NCI-H526 (cell line): Measurements from ENCODE around the gene ALDH5A1.

Source experiments
- DNase-seq, 2 experiments: peaks; one replicate each; lab custom pipeline; 2025; lab: John Stamatoyannopoulos, UW

The ALDH5A1 gene

GRCh38 chr6:24494821-24495795 is at the start of gene ALDH5A1:
TSS of gene ALDH5A1 (plus strand) at chr6:24494969. CDS start at chr6:24494997, 28 bp downstream.
- DNase-seq, result peak; percentile 44 to 91

GRCh38 chr6:24445704-24446103 is 49.1 kb upstream of the ALDH5A1 start:
- no peak for DNase-seq

GRCh38 chr6:24446670-24447069 is 48.1 kb upstream of the ALDH5A1 start:
- DNase-seq, result no peak

- DNase-seq, result no peak
Measured at GRCh38 chr6:24448396-24448795, 46.4 kb upstream of the ALDH5A1 start.

- DNase-seq, result no peak
Measured at GRCh38 chr6:24448828-24449525, 45.8 kb upstream of the ALDH5A1 start.

- DNase-seq, result no peak
Measured at GRCh38 chr6:24451581-24452388, 43.0 kb upstream of the ALDH5A1 start.

- no peak for DNase-seq
Measured at GRCh38 chr6:24453921-24454320, 40.8 kb upstream of the ALDH5A1 start.

- DNase-seq, result no peak
Measured at GRCh38 chr6:24454452-24454851, 40.3 kb upstream of the ALDH5A1 start.

- DNase-seq, result no peak
Measured at GRCh38 chr6:24455061-24455460, 39.7 kb upstream of the ALDH5A1 start.

- DNase-seq, result no peak
Measured at GRCh38 chr6:24458134-24458533, 36.6 kb upstream of the ALDH5A1 start.

- no peak for DNase-seq
Measured at GRCh38 chr6:24458941-24459340, 35.8 kb upstream of the ALDH5A1 start.

GRCh38 chr6:24460966-24461365 is 33.8 kb upstream of the ALDH5A1 start:
- DNase-seq, result no peak

GRCh38 chr6:24464253-24465038 is 30.3 kb upstream of the ALDH5A1 start:
- DNase-seq, result no peak

- DNase-seq, result no peak
Measured at GRCh38 chr6:24469811-24470210, 25.0 kb upstream of the ALDH5A1 start.

- no peak for DNase-seq
Measured at GRCh38 chr6:24472181-24472580, 22.6 kb upstream of the ALDH5A1 start.

GRCh38 chr6:24476631-24477030 is 18.1 kb upstream of the ALDH5A1 start:
- no peak for DNase-seq

- DNase-seq, result no peak
Measured at GRCh38 chr6:24477070-24477469, 17.7 kb upstream of the ALDH5A1 start.

GRCh38 chr6:24478903-24479302 is 15.9 kb upstream of the ALDH5A1 start:
- no peak for DNase-seq

GRCh38 chr6:24480705-24481104 is 14.1 kb upstream of the ALDH5A1 start:
- no peak for DNase-seq

- no peak for DNase-seq
Measured at GRCh38 chr6:24481449-24481848, 13.3 kb upstream of the ALDH5A1 start.

GRCh38 chr6:24484657-24485323 is 10.0 kb upstream of the ALDH5A1 start:
- DNase-seq, result no peak
